ENCODE measurements around the gene STK10. TPM values are rescaled to one million over a fixed set of nuclear protein-coding genes. Genes with fewer than 3 reads are reported as not detected.

The STK10 gene
- total RNA-seq, 1 donor from 2014 or later = 12.6 TPM

DNA sequence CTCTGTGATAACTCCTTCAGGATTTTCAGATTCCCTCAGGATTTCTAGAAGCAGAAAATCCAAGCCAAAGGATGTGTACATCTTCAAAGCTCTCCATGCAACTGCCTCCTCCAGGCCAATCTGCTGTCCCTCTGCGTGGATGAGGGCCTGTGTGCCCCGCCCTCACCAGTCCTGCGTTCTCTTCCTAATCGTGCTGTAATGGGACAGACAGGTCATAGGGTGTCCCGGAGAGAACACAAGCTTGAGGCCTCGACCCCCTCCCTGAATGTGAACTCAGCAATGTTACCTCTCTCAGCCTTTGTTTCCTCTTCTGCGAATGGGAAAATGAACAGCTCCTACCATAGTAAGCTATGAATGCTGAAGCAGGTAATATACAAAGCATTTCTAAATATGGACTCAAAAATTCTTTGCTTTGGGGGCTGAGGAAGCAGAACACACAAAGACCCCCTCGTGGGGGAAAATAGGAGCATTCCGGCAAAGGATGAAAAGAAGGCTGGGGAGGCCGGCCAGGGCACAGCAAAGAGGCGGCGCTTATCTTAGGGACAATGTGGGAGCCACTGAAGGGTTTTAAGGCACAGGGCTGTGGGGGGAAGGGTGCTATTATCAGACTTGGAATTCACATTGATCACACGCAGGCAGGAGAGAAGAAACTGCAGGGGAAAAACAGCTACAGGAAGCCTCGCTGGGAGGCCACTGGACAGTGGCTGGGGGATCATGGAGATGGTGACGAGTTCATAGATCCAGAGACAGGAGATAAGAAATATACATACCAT is 124.4 kb downstream of the STK10 start:
- Histone ChIP-seq H3K27me3 (ENCODE audit: control insufficient read depth, insufficient read depth, low read length) (no peaks in the 10 kb centered on the region), H3K36me3 (ENCODE audit: control insufficient read depth, insufficient read depth, low read length) (peaks cover 8% of the 10 kb centered on the region), H3K4me3 (ENCODE audit: low read depth, low read length) (no peak overlapping the region)
- no peak for DNase-seq (ENCODE audit: low read depth)
- no peak for FAIRE-seq
- TF ChIP-seq, protein P1, sequence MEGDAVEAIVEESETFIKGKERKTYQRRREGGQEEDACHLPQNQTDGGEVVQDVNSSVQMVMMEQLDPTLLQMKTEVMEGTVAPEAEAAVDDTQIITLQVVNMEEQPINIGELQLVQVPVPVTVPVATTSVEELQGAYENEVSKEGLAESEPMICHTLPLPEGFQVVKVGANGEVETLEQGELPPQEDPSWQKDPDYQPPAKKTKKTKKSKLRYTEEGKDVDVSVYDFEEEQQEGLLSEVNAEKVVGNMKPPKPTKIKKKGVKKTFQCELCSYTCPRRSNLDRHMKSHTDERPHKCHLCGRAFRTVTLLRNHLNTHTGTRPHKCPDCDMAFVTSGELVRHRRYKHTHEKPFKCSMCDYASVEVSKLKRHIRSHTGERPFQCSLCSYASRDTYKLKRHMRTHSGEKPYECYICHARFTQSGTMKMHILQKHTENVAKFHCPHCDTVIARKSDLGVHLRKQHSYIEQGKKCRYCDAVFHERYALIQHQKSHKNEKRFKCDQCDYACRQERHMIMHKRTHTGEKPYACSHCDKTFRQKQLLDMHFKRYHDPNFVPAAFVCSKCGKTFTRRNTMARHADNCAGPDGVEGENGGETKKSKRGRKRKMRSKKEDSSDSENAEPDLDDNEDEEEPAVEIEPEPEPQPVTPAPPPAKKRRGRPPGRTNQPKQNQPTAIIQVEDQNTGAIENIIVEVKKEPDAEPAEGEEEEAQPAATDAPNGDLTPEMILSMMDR (IDR thresholded peaks at IDR 0.05; ENCODE audit: insufficient read depth, low read length, severe bottlenecking) = no peak

DNA sequence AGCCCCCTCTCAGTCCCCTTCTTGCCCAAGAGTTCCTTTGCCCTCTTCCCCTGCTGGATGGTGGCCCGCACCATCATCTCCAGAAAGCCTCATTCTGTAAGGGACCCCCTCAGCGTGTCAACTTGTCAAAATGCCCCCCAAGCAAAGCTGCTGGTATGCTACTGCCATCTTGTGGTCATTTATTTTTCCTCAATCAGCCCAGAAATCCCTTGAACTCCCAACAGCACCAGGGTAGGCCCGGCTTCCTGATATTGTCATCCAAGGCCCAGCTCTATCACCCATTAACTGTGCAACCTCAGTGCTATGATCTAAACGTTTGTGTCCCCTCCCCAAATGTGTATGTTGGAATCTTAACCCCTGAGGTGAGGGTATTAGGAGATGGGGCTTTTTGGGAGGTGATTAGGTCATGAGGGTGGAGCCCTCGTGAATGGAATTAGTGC is 128.3 kb downstream of the STK10 start:
- peak; percentile 66 for FAIRE-seq
- Histone ChIP-seq H3K36me3 (ENCODE audit: control insufficient read depth, insufficient read depth, low read length) (peaks cover 10% of the 10 kb centered on the region), H3K4me3 (ENCODE audit: low read depth, low read length) (no peak overlapping the region), H3K27me3 (ENCODE audit: control insufficient read depth, insufficient read depth, low read length) (no peaks in the 10 kb centered on the region)
- peak; percentile 14 for DNase-seq (ENCODE audit: low read depth)
- TF ChIP-seq, protein P1 (IDR thresholded peaks at IDR 0.05; ENCODE audit: insufficient read depth, low read length, severe bottlenecking) = peak; percentile 54

DNA sequence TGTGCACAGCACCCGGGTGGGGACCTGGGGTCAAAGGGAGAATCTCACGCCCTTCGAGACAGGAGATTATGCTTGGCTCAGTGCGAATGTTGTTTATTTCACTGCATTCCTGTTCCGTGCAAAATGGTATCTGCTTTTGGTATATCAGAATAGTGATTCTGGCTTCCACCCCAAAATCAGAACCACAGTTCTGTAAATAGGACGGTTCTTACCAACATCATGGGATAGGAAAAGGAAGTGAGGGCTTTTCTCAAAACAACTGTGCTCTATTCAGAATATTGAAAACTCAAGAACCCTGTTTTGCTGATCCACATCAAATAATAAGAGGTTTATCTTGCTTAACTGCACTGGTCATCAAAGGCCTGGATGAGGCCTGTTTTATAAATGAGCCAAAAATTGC is 129.9 kb downstream of the STK10 start:
- DNase-seq (ENCODE audit: low read depth) (no peak), FAIRE-seq (no peak)
- peaks cover 7% of the 10 kb centered on the region for H3K36me3 ChIP-seq (ENCODE audit: control insufficient read depth, insufficient read depth, low read length)
- H3K4me3 ChIP-seq (ENCODE audit: low read depth, low read length) = no peak overlapping the region
- H3K27me3 ChIP-seq (ENCODE audit: control insufficient read depth, insufficient read depth, low read length) = no peaks in the 10 kb centered on the region
- TF ChIP-seq, protein P1 (IDR thresholded peaks at IDR 0.05; ENCODE audit: insufficient read depth, low read length, severe bottlenecking) = no peak

DNA sequence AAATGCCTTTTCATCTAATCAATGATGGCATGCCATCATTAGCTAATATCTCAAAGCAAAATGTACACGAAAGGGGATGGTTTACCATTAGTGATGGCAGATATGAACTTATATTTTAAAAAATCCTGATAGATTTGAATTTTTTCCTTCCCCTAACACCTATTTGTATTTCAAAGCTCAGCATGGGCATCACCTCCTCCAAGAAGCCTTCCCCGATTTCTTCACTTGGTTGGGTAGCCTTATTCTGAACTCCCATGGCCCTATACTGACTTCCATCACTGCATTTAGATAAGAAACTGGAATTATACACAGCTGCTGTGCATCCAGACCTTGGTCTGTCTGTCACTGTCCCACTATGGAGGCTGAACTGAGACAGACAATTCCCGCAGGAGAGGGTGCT is 132.0 kb downstream of the STK10 start:
- no peak overlapping the region for H3K4me3 ChIP-seq (ENCODE audit: low read depth, low read length)
- peaks cover 10% of the 10 kb centered on the region for H3K36me3 ChIP-seq (ENCODE audit: control insufficient read depth, insufficient read depth, low read length)
- TF ChIP-seq, protein P1 (IDR thresholded peaks at IDR 0.05; ENCODE audit: insufficient read depth, low read length, severe bottlenecking) = no peak
- no peak for FAIRE-seq
- DNase-seq (ENCODE audit: low read depth) = no peak
- no peaks in the 10 kb centered on the region for H3K27me3 ChIP-seq (ENCODE audit: control insufficient read depth, insufficient read depth, low read length)

DNA sequence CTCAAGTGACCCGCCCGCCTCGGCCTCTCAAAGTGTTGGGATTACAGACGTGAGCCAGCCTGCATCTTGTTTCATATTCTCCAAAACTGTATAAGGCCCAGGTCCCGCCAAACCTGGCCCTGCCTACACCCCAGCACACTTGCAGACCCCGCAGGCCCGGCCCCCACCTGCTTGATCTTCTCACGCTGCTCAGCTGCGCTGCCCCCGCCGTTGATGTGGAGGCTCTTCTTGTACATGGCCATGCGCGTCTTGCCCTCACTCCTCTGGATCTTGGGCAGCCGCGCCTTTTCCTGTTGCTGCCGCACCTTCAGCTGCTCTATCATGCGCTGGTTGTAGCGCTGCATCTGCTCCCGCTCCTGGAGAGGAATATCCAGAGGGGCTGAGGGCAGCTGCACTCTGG is 132.6 kb downstream of the STK10 start:
- TF ChIP-seq, protein P1 (IDR thresholded peaks at IDR 0.05; ENCODE audit: insufficient read depth, low read length, severe bottlenecking) = no peak
- H3K4me3 ChIP-seq (ENCODE audit: low read depth, low read length) = no peak overlapping the region
- peaks cover 9% of the 10 kb centered on the region for H3K36me3 ChIP-seq (ENCODE audit: control insufficient read depth, insufficient read depth, low read length)
- DNase-seq (ENCODE audit: low read depth) (no peak), FAIRE-seq (no peak)
- no peaks in the 10 kb centered on the region for H3K27me3 ChIP-seq (ENCODE audit: control insufficient read depth, insufficient read depth, low read length)
